SKM-1 (cell line): ENCODE measurements around the gene UBASH3B.
A peak's percentile ranks its signal among the peaks of the same experiment; 100 is the strongest.
"Not testable (repeated sequence)": the region's sequence is repeated elsewhere in the genome, so short reads cannot be mapped to it uniquely, and the experiment has no call there.

ENCODE experiments used
- DNase-seq: peaks from one replicate; lab custom pipeline; 2025; ENCODE audit not compliant: unreplicated experiment; lab: John Stamatoyannopoulos, UW

The UBASH3B gene

GRCh38 chr11:122729139-122729538 is 73.6 kb downstream of the UBASH3B start:
- no peak for DNase-seq

GRCh38 chr11:122730694-122731093 is 75.2 kb downstream of the UBASH3B start:
- DNase-seq = not testable (repeated sequence)

GRCh38 chr11:122731500-122731913 is 76.0 kb downstream of the UBASH3B start:
- no peak for DNase-seq

- no peak for DNase-seq
Observed at GRCh38 chr11:122732342-122733315, 77.1 kb downstream of the UBASH3B start.

- DNase-seq = no peak
Observed at GRCh38 chr11:122733318-122733717, 77.8 kb downstream of the UBASH3B start.

GRCh38 chr11:122734848-122735496 is 79.5 kb downstream of the UBASH3B start:
- no peak for DNase-seq

- no peak for DNase-seq
Observed at GRCh38 chr11:122737951-122738693, 82.6 kb downstream of the UBASH3B start.

- DNase-seq = peak; percentile 26
Observed at GRCh38 chr11:122741613-122742300, 86.2 kb downstream of the UBASH3B start.

- DNase-seq = no peak
Observed at GRCh38 chr11:122742301-122743018, 86.9 kb downstream of the UBASH3B start.

GRCh38 chr11:122743097-122743741 is 87.7 kb downstream of the UBASH3B start:
- DNase-seq = no peak

- peak; percentile 44 for DNase-seq
Observed at GRCh38 chr11:122743949-122744348, 88.4 kb downstream of the UBASH3B start.

- no peak for DNase-seq
Observed at GRCh38 chr11:122744357-122744756, 88.8 kb downstream of the UBASH3B start.

GRCh38 chr11:122745111-122745510 is 89.6 kb downstream of the UBASH3B start:
- no peak for DNase-seq

- DNase-seq = no peak
Observed at GRCh38 chr11:122746050-122746478, 90.5 kb downstream of the UBASH3B start.

GRCh38 chr11:122746611-122747244 is 91.2 kb downstream of the UBASH3B start:
- DNase-seq = no peak

- no peak for DNase-seq
Observed at GRCh38 chr11:122747351-122747781, 91.8 kb downstream of the UBASH3B start.

GRCh38 chr11:122749005-122749687 is 93.6 kb downstream of the UBASH3B start:
- DNase-seq = no peak

GRCh38 chr11:122750049-122750448 is 94.5 kb downstream of the UBASH3B start:
- DNase-seq = no peak
